ENCODE data around the gene PTX4. TPM values are rescaled to one million over a fixed set of nuclear protein-coding genes. Genes with fewer than 3 reads are reported as not detected.
A peak's percentile ranks its signal among the peaks of the same experiment; 100 is the strongest.
"Not testable (repeated sequence)": the region's sequence is repeated elsewhere in the genome, so short reads cannot be mapped to it uniquely, and the experiment has no call there.

The PTX4 gene
- total and polyA plus RNA-seq, 4 donors, result 0.08 to 0.61 TPM; not detected in 2

DNA sequence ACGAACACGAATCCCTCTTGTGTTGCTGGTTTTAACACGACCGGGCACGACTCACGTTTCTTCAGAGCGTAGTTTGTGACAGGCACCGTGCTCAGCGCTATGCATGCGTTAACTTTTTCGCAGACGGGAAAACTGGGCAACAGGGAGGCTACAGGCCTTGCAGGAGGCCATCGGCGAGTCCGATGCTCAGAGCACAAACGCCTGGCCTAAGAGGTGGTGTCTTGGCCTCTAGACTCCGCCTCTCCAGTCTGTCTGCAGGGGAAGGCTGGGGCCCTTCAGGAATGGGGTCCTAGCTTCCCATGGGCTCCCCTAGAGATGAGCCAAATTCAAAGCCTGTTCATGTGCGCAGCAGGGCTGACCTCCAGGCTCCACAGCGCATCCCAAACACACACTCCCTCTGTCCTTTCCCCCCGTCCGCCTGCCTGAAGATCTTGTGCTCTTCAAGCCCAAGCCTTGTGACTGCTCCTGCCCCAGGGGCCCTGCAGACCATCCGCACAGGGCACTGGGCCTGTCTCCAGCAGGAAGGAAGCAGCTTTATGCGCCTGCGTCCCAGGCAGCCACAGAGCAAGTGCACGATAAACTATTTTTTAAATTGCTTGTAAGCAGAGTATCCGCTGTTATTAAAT is 17.1 kb downstream of the PTX4 start:
- Histone ChIP-seq H3K9me3 (ENCODE audit: control insufficient read depth in 4 of 4, low read length in 3 of 4) (no peaks in the 10 kb centered on the region), H3K27ac (ENCODE audit: low read depth in 1 of 2, low read length in 2 of 2) (no peak overlapping the region), H3K4me1 (ENCODE audit: control insufficient read depth in 4 of 4, insufficient read depth in 4 of 4, low read length in 3 of 4) (peaks cover 13 to 35% (median 24%) of the 10 kb centered on the region in 4 donors), H3K9ac (ENCODE audit: low read depth in 1 of 2, low read length in 2 of 2) (no peak overlapping the region), H3K36me3 (ENCODE audit: control insufficient read depth in 4 of 4, insufficient read depth in 3 of 4, low read depth in 1 of 4, low read length in 3 of 4) (no peaks in the 10 kb centered on the region), H3K27me3 (ENCODE audit: control insufficient read depth in 4 of 4, insufficient read depth in 4 of 4, low read length in 3 of 4) (no peaks in the 10 kb centered on the region), H3K4me3 (ENCODE audit: low read depth in 1 of 3, low read length in 3 of 3) (no peak overlapping the region)
- 83% methylated on average over 26 of the region's 26 CpGs for WGBS
- TF ChIP-seq JUND (IDR thresholded peaks at IDR 0.05), result no peak
- no peak for TF ChIP-seq RAD21 (IDR thresholded peaks at IDR 0.05)
- TF ChIP-seq, protein P1, sequence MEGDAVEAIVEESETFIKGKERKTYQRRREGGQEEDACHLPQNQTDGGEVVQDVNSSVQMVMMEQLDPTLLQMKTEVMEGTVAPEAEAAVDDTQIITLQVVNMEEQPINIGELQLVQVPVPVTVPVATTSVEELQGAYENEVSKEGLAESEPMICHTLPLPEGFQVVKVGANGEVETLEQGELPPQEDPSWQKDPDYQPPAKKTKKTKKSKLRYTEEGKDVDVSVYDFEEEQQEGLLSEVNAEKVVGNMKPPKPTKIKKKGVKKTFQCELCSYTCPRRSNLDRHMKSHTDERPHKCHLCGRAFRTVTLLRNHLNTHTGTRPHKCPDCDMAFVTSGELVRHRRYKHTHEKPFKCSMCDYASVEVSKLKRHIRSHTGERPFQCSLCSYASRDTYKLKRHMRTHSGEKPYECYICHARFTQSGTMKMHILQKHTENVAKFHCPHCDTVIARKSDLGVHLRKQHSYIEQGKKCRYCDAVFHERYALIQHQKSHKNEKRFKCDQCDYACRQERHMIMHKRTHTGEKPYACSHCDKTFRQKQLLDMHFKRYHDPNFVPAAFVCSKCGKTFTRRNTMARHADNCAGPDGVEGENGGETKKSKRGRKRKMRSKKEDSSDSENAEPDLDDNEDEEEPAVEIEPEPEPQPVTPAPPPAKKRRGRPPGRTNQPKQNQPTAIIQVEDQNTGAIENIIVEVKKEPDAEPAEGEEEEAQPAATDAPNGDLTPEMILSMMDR (IDR thresholded peaks at IDR 0.05; ENCODE audit: low read depth, low read length, missing input control), result no peak
- TF ChIP-seq RXRA (IDR thresholded peaks at IDR 0.05), result no peak
- DNase-seq (ENCODE audit: low spot score), result no peak

DNA sequence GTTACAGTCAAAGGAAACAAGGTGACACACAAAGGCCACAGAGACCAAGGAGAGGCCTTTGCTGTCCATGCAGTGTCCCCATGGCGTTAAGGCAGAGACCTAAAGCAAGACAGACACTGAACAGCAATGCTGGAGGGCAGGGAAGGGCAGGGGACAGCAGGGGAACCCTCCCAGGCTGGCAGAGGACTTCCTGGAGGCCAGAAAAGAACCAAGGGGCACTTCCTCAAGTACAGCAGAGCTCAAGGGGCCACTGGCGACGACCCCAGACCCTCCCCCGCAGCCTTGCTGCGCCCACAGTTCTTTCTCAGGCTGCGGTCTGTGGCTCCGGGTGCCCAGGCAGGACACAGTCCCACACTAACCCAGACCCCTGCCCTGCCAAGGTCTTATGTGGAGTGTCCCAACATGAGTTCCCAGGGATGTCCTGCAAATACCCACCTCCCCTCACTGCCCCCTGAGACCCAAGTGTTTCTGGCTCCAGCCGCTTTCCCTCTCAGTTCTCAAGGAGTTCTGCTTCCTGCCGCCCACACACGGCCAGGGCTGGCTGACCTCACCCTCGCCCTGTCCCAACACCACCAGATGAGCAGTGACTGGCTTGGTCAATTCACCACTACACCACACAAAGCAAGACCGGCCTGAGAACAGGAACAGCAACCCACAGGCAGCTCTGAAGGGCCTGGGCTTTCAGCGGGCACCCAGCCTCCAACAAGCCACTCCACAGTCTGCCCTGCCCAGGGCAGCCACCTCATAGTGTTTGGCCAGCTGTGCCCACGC is 18.1 kb downstream of the PTX4 start:
- Histone ChIP-seq H3K36me3 (ENCODE audit: control insufficient read depth in 4 of 4, insufficient read depth in 3 of 4, low read depth in 1 of 4, low read length in 3 of 4) (no peaks in the 10 kb centered on the region), H3K4me3 (ENCODE audit: low read depth in 1 of 3, low read length in 3 of 3) (no peak overlapping the region), H3K27me3 (ENCODE audit: control insufficient read depth in 4 of 4, insufficient read depth in 4 of 4, low read length in 3 of 4) (no peaks in the 10 kb centered on the region), H3K27ac (ENCODE audit: low read depth in 1 of 2, low read length in 2 of 2) (peak overlapping the region in 1 of 2 donors; percentile 42), H3K9ac (ENCODE audit: low read depth in 1 of 2, low read length in 2 of 2) (no peak overlapping the region), H3K9me3 (ENCODE audit: control insufficient read depth in 4 of 4, low read length in 3 of 4) (no peaks in the 10 kb centered on the region), H3K4me1 (ENCODE audit: control insufficient read depth in 4 of 4, insufficient read depth in 4 of 4, low read length in 3 of 4) (peaks cover 13 to 34% (median 21%) of the 10 kb centered on the region in 4 donors)
- TF ChIP-seq, protein P2, sequence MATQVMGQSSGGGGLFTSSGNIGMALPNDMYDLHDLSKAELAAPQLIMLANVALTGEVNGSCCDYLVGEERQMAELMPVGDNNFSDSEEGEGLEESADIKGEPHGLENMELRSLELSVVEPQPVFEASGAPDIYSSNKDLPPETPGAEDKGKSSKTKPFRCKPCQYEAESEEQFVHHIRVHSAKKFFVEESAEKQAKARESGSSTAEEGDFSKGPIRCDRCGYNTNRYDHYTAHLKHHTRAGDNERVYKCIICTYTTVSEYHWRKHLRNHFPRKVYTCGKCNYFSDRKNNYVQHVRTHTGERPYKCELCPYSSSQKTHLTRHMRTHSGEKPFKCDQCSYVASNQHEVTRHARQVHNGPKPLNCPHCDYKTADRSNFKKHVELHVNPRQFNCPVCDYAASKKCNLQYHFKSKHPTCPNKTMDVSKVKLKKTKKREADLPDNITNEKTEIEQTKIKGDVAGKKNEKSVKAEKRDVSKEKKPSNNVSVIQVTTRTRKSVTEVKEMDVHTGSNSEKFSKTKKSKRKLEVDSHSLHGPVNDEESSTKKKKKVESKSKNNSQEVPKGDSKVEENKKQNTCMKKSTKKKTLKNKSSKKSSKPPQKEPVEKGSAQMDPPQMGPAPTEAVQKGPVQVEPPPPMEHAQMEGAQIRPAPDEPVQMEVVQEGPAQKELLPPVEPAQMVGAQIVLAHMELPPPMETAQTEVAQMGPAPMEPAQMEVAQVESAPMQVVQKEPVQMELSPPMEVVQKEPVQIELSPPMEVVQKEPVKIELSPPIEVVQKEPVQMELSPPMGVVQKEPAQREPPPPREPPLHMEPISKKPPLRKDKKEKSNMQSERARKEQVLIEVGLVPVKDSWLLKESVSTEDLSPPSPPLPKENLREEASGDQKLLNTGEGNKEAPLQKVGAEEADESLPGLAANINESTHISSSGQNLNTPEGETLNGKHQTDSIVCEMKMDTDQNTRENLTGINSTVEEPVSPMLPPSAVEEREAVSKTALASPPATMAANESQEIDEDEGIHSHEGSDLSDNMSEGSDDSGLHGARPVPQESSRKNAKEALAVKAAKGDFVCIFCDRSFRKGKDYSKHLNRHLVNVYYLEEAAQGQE (IDR thresholded peaks at IDR 0.05), result no peak
- TF ChIP-seq JUND (IDR thresholded peaks at IDR 0.05) (no peak), NR2F2 (IDR thresholded peaks at IDR 0.05) (no peak), FOXA1 (IDR thresholded peaks at IDR 0.05) (no peak)
- no peak for DNase-seq (ENCODE audit: low spot score)
- 74% methylated on average over 14 of the region's 14 CpGs for WGBS

DNA sequence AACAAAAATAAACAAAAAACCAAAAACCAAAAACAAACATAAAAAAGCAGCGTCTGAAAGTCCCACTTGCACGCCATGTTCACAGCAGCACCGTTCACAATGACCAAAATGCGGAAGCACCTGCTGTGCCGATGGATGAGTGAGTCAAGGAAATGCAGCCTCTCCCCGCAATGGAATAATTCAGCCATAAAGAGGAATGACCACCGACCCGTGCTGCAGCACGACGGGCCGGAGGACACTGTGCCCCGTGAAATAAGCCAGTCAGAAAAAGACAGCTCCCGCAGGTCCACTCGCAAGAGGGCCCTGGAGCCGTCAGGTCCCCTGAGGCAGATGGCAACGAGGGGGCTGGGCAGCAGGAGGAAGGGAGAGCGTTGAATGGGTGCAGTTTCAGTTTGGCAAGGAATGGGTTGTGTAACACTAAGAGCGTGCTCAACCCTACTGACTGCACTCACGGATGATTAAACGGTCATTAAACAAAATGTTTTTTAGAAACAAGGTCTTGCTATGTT is 19.0 kb downstream of the PTX4 start:
- no peaks in the 10 kb centered on the region for H3K27me3 ChIP-seq (ENCODE audit: control insufficient read depth in 4 of 4, insufficient read depth in 4 of 4, low read length in 3 of 4)
- peaks cover 8 to 29% (median 19%) of the 10 kb centered on the region in 4 donors for H3K4me1 ChIP-seq (ENCODE audit: control insufficient read depth in 4 of 4, insufficient read depth in 4 of 4, low read length in 3 of 4)
- H3K4me3 ChIP-seq (ENCODE audit: low read depth in 1 of 3, low read length in 3 of 3), result no peak overlapping the region
- H3K27ac ChIP-seq (ENCODE audit: low read depth in 1 of 2, low read length in 2 of 2), result no peak overlapping the region
- no peaks in the 10 kb centered on the region for H3K9me3 ChIP-seq (ENCODE audit: control insufficient read depth in 4 of 4, low read length in 3 of 4)
- TF ChIP-seq YY1 (IDR thresholded peaks at IDR 0.05) (no peak), SP1 (IDR thresholded peaks at IDR 0.05) (no peak), FOXA2 (IDR thresholded peaks at IDR 0.05) (no peak), NR2F2 (IDR thresholded peaks at IDR 0.05) (no peak)
- WGBS, result 81% methylated on average over 20 of the region's 20 CpGs
- no peaks in the 10 kb centered on the region for H3K36me3 ChIP-seq (ENCODE audit: control insufficient read depth in 4 of 4, insufficient read depth in 3 of 4, low read depth in 1 of 4, low read length in 3 of 4)
- no peak overlapping the region for H3K9ac ChIP-seq (ENCODE audit: low read depth in 1 of 2, low read length in 2 of 2)
- DNase-seq (ENCODE audit: low spot score), result no peak

DNA sequence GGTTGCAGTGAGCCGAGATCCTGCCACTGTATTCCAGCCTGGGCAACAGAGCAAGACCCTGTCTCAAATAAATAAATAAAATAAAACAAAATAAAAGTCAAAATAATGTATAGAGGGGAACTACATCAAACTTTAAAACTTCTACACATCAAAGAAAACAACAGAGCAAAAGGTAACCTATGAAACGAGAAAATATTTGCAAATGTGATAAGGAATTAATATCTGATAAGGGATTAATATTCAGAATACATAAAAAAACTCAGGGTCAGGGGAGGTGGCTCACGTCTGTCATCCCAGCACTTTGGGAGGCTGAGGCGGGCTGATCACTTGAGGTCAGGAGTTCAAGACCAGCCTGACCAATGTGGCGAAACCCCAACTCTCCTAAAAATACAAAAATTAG is 19.6 kb downstream of the PTX4 start:
- H3K27me3 ChIP-seq (ENCODE audit: control insufficient read depth in 4 of 4, insufficient read depth in 4 of 4, low read length in 3 of 4); H3K4me3 ChIP-seq (ENCODE audit: low read depth in 1 of 3, low read length in 3 of 3); H3K9ac ChIP-seq (ENCODE audit: low read depth in 1 of 2, low read length in 2 of 2); H3K36me3 ChIP-seq (ENCODE audit: control insufficient read depth in 4 of 4, insufficient read depth in 3 of 4, low read depth in 1 of 4, low read length in 3 of 4); H3K27ac ChIP-seq (ENCODE audit: low read depth in 1 of 2, low read length in 2 of 2); H3K9me3 ChIP-seq (ENCODE audit: control insufficient read depth in 4 of 4, low read length in 3 of 4); DNase-seq (ENCODE audit: low spot score): not testable (repeated sequence)
- WGBS, result 78% methylated on average over 5 of the region's 5 CpGs
- H3K4me1 ChIP-seq (ENCODE audit: control insufficient read depth in 4 of 4, insufficient read depth in 4 of 4, low read length in 3 of 4), result peaks cover 6 to 23% (median 15%) of the 10 kb centered on the region in 4 donors

All from liver (tissue), 9 donors.